NCI-H524 treated with DMSO at 0.1 percent for 48 hours (cell line): ENCODE measurements around the gene EVX2.

Experiments
- DNase-seq: peaks from one replicate; lab custom pipeline; 2025; lab: John Stamatoyannopoulos, UW

The EVX2 gene

GRCh38 chr2:176083796-176084261, at the start of gene EVX2:
TSS of gene EVX2 (minus strand) at chr2:176083962. CDS start at chr2:176083776, 186 bp downstream.
- DNase-seq, result no peak

- no peak for DNase-seq
Observed at GRCh38 chr2:176133389-176133788, 49.6 kb upstream of the EVX2 start.

GRCh38 chr2:176132205-176133171, 48.7 kb upstream of the EVX2 start:
- DNase-seq, result peak; percentile 77

GRCh38 chr2:176131848-176132158, 48.0 kb upstream of the EVX2 start:
- no peak for DNase-seq

GRCh38 chr2:176130957-176131847, 47.4 kb upstream of the EVX2 start:
- no peak for DNase-seq

- no peak for DNase-seq
Observed at GRCh38 chr2:176130147-176130956, 46.6 kb upstream of the EVX2 start.

GRCh38 chr2:176129813-176130146, 46.0 kb upstream of the EVX2 start:
- no peak for DNase-seq

- DNase-seq, result no peak
Observed at GRCh38 chr2:176128982-176129796, 45.4 kb upstream of the EVX2 start, which contains the start of gene HOXD8. TSS of gene HOXD8 (plus strand) at chr2:176129705. CDS start at chr2:176130367, 662 bp downstream.

- DNase-seq, result no peak
Observed at GRCh38 chr2:176128172-176128981, 44.6 kb upstream of the EVX2 start.

- no peak for DNase-seq
Observed at GRCh38 chr2:176127774-176128072, 44.0 kb upstream of the EVX2 start.

GRCh38 chr2:176126929-176127773, 43.4 kb upstream of the EVX2 start:
- DNase-seq, result no peak

GRCh38 chr2:176125772-176126054, 42.0 kb upstream of the EVX2 start:
- DNase-seq, result no peak

- no peak for DNase-seq
Observed at GRCh38 chr2:176124947-176125771, 41.4 kb upstream of the EVX2 start.

- no peak for DNase-seq
Observed at GRCh38 chr2:176124110-176124946, 40.6 kb upstream of the EVX2 start.

GRCh38 chr2:176123411-176124109, 39.8 kb upstream of the EVX2 start:
- no peak for DNase-seq

- DNase-seq, result no peak
Observed at GRCh38 chr2:176122683-176123410, 39.1 kb upstream of the EVX2 start, which contains the start of gene HOXD9. TSS of gene HOXD9 (plus strand) at chr2:176122719. CDS start at chr2:176122769, 50 bp downstream.
